Activated effector memory CD4-positive, alpha-beta T cell treated with anti-CD3 and anti-CD28 coated beads, Interleukin-2, amount 50 U/mL, for 16 hours (primary cell): ENCODE results near the gene GPC6.

Experiments used
- DNase-seq: peaks from one replicate; pipeline ENCODE4 v3.0.0-alpha.2; 2020

Gene GPC6

DNA sequence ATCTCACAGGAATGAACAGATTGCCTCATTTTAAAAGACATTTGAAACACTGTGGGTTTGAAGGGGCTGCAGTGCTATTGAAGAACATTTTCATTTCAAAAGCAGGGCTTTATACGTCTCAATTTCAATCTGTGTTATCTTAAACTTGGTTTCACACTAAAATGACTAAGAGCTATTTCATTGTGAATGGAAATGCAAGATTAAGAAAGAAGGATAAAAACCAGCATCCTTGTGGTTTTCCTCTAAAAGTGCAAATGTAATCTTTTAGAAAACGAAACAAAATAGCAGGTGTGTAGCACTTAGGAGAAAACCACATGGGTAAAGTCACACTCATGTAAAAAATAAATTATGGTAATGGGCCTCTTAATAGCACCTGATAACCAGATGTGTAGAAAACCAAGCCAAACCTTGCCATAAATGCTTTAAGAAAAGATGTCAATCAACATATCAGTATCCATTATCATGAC is 397.7 kb downstream of the GPC6 start:
- DNase-seq = no peak

DNA sequence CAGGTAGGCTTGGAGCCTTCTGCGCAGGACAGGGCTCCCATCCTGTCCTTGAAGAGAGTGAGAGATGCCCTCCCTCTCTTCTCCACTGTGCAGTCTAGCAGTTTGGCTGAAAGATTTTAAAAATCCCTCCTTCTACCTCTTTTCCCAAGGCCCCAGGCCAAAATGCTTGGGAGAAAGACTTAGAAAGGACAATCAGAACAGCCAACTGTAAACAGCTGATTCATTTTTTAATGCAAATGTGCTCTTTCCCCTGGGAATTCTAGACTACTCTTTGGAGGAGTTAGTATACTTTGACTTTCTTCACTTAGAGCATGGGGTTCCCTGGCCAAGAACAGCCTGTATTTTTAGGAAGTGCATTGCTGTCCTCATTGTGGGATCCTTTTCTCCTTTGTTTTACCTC is 398.9 kb downstream of the GPC6 start:
- no peak for DNase-seq

DNA sequence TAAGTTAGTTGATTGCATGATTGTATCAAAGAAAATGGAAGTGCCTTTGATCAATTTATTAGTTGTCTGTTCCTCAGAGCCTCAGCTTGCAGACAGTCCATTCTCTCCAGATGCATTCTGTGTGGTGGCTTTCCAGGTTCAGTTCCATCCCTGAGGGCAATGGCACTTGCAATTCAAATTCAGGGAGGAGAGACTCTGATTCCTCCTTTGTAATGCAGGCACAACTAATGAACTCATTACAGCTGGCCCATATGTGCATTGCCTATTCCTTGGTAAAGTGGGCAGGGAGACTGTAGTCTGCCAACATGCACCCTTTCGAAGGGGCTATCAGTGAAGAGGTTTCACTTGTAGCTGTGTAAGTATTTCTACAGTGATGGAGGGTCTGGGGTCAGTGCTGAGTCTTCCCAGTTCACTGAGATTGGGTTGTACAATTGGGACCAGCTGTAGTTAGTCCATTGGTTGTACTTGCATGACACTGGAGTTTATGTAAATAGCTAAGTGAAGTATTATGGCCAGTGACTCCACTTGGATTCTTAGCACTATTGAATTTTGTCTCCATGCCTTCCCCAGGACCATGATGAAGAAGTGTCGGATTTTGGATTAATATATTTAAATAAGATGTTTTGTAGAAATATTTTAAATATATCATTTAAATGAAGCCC is 401.7 kb downstream of the GPC6 start:
- DNase-seq = no peak

DNA sequence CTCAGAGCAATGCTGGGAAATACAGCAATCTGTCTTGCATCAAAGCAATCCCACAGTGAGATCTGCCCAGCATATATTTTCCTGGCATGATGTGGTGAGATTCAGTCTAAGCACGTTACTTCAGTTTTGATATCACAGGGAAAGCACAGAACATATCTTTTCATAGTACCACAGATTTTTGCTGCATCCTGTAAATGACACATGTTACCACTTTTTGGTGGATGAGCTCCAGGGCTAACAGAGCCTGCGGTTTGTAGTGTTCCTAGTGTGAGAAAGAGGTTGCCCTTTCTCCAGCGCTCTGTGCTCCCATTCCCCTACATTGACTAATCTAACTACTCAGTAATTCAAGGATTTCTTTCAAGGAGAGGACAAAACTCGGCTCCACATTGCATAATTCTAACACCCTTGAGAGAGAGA is 409.0 kb downstream of the GPC6 start:
- DNase-seq = no peak

- no peak for DNase-seq
Observed at GRCh38 chr13:93637852-93638251, 411.2 kb downstream of the GPC6 start.

- DNase-seq = no peak
Observed at GRCh38 chr13:93640452-93640851, 413.8 kb downstream of the GPC6 start.

- no peak for DNase-seq
Observed at GRCh38 chr13:93646245-93646644, 419.6 kb downstream of the GPC6 start.

DNA sequence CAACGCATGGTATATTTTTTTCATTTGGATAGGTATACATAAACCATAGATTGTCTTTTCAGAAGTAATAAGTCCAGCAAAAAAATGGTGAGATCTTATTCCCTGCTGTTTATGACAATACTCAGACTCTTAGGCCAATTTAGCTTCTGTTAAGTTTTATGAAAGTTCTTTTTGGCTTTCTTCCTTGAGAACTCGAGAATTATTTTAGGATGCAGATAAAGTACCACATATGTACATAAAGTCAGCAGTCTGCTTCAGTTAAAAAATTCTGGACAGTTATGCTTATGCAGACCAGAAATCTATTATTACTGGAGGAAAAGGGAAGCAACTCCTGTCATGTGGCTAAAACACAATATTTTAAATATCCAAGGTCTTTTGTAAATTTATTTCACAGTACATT is 422.9 kb downstream of the GPC6 start:
- DNase-seq = no peak

GRCh38 chr13:93653776-93654175 is 427.2 kb downstream of the GPC6 start:
- no peak for DNase-seq

DNA sequence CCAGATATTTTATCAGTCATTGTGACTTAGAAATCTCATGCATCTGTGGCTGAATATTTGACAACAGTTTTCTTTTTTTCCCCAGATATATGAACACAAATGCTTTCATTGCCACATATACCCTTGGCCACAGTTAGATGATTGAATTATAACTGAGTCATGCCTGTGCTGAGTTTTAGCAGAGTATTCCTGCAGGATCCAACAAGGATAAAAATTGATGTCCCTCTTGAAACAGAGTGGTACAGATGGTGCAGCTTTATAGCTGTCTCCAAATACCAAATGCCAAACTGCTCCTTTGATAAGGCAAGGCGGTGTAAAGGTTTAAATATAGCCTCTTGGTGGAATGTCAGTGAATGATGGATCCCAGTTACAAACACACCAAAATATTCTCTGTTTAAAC is 428.5 kb downstream of the GPC6 start:
- DNase-seq = no peak

DNA sequence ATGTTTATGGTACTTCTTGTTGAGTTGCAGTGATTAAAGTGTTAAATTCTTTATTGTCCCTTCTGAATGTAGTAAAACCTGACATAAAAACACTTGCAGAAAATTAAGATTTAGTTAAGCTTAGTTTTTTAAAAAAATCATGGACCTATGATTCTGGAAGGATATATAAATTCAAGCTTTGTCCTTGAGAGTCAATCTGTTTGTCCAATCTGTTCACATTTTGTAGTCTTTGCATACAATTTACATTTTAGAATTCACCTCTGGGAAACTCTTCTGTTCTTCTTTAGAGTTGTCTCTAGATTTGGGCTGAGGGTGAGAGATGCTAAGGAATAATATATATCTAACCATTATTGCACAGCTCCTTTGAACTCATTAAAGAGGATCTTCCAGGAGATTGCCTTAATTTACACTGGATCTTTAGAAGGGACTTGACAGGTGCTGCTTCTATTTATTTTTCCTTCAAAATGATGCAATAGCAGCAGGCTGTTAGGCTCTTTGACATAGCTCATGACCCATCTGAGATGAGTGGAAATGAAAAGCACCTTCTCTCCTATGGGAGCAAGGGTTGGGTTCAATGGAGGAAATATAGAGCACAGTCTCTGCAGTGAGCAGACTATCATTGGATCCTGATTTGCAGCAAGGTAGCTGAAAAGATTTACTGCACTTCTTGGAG is 433.9 kb downstream of the GPC6 start:
- DNase-seq = no peak

- DNase-seq = no peak
Observed at GRCh38 chr13:93670866-93671265, 444.3 kb downstream of the GPC6 start.

GRCh38 chr13:93672996-93673395 is 446.4 kb downstream of the GPC6 start:
- DNase-seq = no peak

- DNase-seq = no peak
Observed at GRCh38 chr13:93673885-93674284, 447.3 kb downstream of the GPC6 start.

- DNase-seq = no peak
Observed at GRCh38 chr13:93674337-93674755, 447.7 kb downstream of the GPC6 start.

DNA sequence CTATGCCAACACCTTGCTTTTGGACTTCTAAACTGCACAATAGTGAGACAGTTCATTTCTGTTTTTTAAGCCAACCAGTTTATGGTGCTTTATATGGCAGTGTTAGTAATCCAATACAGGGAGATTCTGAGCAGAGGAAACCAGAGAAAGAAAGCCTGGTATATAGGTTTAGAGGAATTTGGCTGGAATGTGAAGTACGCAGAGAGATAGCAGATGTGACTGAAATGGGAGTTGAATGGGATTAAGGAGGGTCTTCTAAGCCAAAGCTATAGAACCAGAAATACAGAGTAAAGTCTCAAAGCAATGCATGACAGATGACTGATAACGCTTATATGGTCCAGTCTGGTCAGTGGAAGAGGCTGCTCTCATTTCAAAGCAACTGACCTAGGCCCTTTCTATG is 453.7 kb downstream of the GPC6 start:
- DNase-seq = no peak

GRCh38 chr13:93685900-93686299 is 459.3 kb downstream of the GPC6 start:
- DNase-seq = no peak

- no peak for DNase-seq
Observed at GRCh38 chr13:93686399-93686798, 459.8 kb downstream of the GPC6 start.

DNA sequence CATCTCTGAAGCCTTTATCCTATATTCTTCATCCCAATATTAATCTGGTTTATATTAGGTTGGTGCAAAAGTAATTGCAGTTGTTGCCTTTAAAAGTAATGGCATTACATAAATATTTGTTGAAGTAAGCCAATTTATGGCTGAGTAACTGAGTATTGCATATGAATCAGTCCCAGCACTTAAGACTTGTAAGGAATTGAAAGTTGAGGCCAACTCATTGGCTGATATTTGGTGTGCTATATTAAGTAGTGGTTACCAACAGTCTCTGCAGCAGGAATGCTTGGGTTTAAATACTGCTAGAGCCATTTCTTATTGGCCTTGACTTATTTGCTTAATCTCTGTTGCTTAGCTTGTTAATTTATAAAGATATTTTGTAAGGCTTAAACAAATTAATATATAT is 460.7 kb downstream of the GPC6 start:
- no peak for DNase-seq

- DNase-seq = no peak
Observed at GRCh38 chr13:93689333-93689732, 462.7 kb downstream of the GPC6 start.

DNA sequence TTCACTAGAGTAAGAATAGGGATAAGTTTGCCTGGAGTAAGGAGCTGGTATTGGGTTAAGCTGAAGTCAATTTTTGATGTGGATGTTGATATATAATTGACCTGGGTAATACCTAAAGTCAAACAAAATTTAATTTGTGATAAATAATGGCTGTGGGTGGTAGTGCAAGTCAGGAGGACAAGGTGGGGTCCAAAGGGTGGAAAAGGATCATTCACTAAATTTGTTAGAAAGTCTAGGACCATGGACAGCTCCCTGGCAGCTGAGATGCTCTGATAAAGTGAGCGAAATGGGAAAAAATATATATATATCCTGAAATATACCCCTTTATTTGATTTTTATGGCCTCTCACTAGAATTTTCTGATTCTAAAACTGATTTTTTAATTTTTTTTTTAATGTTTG is 463.5 kb downstream of the GPC6 start:
- DNase-seq = no peak

DNA sequence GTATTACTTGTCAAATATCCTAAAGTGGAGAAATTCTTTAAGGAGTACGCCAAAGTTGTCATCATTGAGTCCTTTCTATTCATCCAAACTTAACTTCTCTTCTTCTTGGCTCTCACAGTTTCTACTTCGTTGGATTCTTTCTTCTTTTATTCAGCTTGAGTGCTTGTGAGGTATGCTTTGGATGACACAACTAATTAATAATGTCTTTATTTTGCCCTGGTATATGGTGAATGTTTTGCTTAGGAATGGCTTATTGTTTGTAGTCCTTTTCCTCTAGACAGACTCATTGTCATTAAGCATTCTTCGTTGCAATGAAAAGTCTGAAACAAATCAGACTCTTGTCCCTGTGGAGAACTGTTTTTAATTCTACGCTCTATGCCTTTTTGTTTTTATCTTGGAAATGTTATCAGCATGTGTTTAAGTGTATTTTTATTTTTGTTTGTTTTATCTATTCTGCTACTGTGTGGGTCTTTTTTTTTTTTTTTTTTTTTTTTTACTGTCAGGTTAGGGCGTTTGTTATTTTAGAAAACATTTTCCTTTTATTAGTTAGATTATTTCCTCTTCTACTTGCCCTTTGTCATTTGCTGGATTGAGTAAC is 471.5 kb downstream of the GPC6 start:
- no peak for DNase-seq

GRCh38 chr13:93700115-93700514 is 473.5 kb downstream of the GPC6 start:
- DNase-seq = no peak

DNA sequence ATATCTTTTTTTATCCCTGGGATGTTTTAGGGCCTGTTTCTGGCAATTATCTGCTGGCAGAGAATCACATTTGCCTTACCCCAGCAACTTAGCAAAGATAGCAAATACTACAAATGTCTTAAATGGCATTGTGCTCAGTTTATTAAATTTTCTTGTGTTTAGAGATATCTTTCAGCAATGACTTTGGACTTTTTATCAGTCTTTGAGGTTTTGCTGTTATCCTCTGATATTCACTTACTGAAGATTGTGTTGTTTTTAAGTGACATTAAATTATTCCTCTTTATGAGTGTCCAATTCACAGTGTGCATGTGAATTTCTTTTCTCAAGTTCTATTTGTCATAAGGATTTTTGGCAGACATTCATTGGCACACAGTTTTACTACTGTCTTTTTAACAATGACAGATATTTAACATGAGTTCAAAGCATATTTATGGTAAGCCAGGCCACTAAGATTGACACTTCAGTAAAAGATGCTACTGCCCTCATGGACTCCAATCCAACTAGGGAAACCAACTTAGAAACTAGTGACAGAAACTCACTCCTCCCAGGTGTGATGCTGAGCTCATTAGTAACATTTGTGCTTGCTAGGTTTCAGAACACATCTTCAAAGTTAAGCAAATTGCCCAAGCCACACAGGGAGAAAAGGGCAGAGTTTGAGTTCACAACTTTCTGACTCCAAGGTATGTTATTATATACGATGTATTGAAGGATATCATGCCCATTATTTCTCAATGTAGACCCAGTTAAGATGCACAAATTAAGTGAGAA is 481.9 kb downstream of the GPC6 start:
- DNase-seq = no peak
